NB4 (cell line): ENCODE results near the gene PNPLA5.

Experiments
- DNase-seq: peaks from one replicate; pipeline ENCODE4 v3.0.0; 2010; ENCODE audit warnings: low read depth
- H3K4me3 ChIP-seq: one replicate; pipeline ENCODE4 v1.5.1; 2011; ENCODE audit warnings: mild to moderate bottlenecking, low read depth, low read length, moderate library complexity
- MYC ChIP-seq: IDR thresholded peaks from 2 replicates; pipeline ENCODE4 v1.6.1; 2011; ENCODE audit warnings: low read depth, low read length
- POLR2A ChIP-seq: IDR thresholded peaks from 2 replicates; pipeline ENCODE4 v1.6.1; 2011; ENCODE audit warnings: mild to moderate bottlenecking; ENCODE audit not compliant: insufficient read length; ENCODE audit errors: extremely low read depth
- TF ChIP-seq, protein P1 (sequence below): IDR thresholded peaks from 2 replicates; pipeline ENCODE4 v1.6.1; 2011; ENCODE audit warnings: low read depth, low read length
- TF ChIP-seq, protein P2 (sequence below): IDR thresholded peaks from one replicate; pipeline ENCODE4 v1.5.1; 2012; ENCODE audit warnings: low read depth, low read length

The PNPLA5 gene

DNA sequence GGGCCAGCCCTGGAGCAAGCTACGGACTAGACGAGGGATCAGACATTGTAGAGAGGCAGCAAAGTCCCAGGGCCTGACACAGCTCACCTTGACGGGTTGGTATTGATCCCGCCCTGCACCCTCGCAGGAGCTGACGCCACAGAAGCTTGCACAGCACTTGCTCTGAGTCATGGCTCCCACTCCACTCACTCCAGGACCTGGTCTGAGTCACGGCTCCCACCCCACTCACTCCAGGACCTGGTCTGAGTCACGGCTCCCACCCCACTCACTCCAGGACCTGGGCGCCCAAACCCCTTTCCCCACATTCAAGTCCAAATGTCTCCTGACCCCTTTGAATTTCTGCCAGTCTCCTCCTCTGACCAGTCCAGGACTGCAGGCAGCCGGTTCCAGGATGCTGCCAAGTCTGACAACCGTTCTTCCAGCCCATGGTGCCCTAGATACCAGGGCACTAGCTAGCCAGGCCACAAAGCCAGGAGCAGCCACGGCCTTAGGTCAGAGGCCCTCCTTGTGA is 6.0 kb upstream of the PNPLA5 start:
- no peak overlapping the region for H3K4me3 ChIP-seq
- no peak for DNase-seq
- TF ChIP-seq, protein P1, sequence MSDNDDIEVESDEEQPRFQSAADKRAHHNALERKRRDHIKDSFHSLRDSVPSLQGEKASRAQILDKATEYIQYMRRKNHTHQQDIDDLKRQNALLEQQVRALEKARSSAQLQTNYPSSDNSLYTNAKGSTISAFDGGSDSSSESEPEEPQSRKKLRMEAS, result no peak
- TF ChIP-seq MYC, result no peak
- TF ChIP-seq, protein P2, sequence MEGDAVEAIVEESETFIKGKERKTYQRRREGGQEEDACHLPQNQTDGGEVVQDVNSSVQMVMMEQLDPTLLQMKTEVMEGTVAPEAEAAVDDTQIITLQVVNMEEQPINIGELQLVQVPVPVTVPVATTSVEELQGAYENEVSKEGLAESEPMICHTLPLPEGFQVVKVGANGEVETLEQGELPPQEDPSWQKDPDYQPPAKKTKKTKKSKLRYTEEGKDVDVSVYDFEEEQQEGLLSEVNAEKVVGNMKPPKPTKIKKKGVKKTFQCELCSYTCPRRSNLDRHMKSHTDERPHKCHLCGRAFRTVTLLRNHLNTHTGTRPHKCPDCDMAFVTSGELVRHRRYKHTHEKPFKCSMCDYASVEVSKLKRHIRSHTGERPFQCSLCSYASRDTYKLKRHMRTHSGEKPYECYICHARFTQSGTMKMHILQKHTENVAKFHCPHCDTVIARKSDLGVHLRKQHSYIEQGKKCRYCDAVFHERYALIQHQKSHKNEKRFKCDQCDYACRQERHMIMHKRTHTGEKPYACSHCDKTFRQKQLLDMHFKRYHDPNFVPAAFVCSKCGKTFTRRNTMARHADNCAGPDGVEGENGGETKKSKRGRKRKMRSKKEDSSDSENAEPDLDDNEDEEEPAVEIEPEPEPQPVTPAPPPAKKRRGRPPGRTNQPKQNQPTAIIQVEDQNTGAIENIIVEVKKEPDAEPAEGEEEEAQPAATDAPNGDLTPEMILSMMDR, result no peak
- no peak for TF ChIP-seq POLR2A

DNA sequence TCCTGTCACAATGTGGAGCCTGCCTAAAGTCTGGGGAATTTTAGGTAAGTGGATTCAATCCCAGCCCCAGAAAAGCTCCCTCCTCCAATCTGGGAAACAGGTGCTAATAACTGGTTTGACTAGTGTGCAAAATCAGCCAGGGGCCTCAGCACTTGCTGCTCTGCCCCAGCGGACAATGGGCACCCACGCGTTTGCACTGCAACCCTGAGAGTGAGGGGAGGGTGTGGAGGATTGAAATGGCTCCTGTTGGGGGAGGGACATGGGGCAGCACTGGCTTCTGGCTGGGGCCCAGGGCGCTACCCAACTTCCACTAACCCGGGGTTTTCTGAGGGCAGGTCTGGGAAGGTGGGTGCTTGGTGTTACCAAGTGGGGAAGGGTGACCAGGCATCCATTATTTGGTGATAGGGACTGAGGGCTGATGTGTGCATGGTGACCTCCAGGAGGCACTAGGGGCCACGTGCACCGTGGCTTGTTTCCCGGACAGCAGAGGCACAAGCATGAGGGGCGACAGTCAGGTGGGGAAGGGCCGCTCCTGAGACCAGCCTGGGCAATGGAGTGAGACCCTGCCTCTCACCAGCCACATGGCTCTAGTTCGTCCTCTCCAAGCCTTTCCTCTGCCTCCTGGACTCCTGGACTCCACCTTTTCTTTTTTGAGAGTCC is 4.3 kb upstream of the PNPLA5 start:
- no peak for DNase-seq
- no peak for TF ChIP-seq POLR2A
- TF ChIP-seq, protein P1, result 0 out of 2 replicates have a peak, but pooled peaks have one; percentile 16
- no peak for TF ChIP-seq MYC
- TF ChIP-seq, protein P2, result peak; percentile 14
- H3K4me3 ChIP-seq, result no peak overlapping the region

DNA sequence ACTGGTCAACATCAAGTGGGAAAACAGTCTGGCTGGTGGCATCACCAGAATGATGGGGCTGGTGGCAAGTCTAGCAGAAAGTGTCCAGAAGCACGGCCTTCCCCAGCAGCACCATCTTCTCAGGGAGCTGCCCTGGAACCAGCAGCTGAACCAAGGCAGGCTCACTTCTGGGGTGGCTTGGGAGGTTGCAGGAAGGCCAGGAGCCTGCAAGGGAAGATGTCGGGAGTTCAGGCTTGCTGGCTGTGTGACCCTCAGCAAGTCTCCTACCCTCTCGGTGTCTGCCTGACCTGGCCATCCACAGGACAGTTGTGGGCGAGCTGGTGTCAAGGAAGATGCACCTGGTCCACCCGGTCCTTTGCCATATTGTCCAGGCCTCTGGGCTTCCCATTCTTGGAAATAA is 2.3 kb upstream of the PNPLA5 start:
- no peak overlapping the region for H3K4me3 ChIP-seq
- TF ChIP-seq, protein P2, result no peak
- TF ChIP-seq POLR2A (no peak), MYC (no peak)
- TF ChIP-seq, protein P1, result no peak
- no peak for DNase-seq

DNA sequence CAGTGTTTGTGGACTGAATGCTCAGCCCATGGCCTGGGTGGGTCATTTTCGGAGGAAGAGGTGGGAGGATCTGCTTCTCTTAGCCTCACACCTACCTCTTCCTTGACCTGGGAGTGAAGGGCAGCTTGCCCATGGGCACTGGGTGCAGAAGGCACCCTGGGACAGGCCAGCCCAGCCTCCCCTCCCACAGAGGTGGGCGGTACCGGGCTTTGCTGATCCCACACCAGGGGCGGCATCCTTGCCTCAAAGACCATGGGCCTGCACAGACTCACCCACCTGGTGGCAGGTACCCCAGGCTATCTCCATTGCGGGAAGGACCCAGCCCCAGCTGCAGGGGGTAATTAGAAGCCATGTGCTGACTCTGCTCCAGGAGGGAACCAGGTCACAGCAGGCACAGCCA is 1.5 kb upstream of the PNPLA5 start:
- no peak overlapping the region for H3K4me3 ChIP-seq
- TF ChIP-seq, protein P2, result no peak
- TF ChIP-seq, protein P1, result no peak
- TF ChIP-seq MYC (no peak), POLR2A (no peak)
- DNase-seq, result no peak

DNA sequence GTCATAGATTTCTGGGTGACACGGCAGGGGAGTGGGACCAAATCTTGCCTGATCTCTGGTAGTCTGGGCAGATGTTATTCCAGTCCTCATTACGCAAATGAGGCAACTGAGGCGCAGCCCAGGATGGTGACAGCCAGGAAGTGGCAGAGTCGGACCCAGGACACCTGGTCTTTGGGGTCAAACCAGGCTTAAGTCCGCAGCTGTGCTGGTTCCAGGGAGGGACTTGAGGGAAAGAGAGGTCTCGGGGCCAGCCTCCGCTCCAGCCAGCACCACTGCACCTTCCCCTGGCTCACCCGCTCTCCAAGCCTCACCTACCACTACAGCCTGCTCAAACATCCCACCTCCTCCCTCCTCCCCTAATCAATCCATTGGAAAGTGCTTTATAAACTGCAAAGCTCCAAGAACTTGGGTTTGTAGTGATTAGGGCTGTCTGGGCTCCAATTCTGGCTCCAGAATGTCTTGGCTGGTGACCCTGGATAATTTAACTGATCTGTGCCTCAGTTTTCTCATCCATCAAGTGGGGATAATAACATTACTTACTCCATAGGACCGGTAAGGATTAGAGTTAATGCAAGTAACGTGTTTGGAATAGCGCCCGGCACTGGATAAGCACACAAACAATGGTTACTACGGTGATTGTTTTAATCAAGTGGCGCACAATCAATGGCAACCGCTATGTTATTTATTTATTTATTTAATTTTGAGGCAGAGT is 526 bp upstream of the PNPLA5 start:
- DNase-seq, result no peak
- no peak overlapping the region for H3K4me3 ChIP-seq
- TF ChIP-seq MYC (no peak), POLR2A (no peak)
- TF ChIP-seq, protein P1, result no peak
- TF ChIP-seq, protein P2, result no peak
